ENCODE data around the gene APAF1.
"Not testable (repeated sequence)": the region's sequence is repeated elsewhere in the genome, so short reads cannot be mapped to it uniquely, and the experiment has no call there.

The APAF1 gene

DNA sequence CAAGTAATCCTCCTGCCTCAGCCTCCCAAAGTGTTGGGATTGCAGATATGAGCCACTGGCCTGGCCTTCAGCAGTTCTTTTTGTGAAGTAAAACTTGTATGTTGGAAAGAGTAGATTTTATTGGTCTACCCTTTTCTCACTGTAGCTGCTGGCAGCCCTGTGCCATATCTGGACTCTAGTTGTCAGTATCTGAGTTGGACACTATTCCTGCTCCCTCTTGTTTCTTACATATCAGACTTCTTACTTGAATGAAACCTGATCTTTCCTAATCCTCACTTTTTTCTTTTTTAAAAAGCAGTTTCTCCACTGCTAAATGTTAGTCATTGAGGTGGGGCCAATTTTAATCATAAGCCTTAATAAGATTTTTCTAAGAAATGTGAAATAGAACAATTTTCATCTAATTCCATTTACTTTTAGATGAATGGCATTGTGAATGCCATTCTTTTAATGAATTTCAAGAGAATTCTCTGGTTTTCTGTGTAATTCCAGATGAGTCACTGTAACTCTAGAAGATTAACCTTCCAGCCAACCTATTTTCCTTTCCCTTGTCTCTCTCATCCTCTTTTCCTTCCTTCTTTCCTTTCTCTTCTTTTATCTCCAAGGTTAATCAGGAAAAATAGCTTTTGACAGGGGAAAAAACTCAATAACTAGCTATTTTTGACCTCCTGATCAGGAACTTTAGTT is 88.7 kb downstream of the APAF1 start:
- no peak for DNase-seq

DNA sequence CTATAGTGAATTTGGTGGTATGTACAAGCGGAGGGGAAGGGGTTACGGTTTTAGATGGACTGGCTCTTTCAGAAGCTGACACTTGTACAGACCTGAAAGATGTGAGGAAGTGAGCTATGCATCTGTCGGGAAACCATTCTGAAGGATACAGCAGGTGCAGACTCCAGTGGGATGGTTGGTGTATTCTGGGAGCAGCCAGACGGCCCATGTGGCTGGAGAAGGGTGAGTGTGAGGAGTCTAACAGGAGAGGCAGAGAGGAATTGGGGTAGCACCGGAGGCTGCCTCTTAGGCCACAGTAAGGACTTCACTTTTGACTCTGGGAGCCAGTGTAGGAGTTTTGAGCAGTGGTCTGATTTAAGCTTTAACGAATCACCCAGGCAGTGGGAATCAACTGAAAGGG is 90.7 kb downstream of the APAF1 start:
- DNase-seq: no peak

DNA sequence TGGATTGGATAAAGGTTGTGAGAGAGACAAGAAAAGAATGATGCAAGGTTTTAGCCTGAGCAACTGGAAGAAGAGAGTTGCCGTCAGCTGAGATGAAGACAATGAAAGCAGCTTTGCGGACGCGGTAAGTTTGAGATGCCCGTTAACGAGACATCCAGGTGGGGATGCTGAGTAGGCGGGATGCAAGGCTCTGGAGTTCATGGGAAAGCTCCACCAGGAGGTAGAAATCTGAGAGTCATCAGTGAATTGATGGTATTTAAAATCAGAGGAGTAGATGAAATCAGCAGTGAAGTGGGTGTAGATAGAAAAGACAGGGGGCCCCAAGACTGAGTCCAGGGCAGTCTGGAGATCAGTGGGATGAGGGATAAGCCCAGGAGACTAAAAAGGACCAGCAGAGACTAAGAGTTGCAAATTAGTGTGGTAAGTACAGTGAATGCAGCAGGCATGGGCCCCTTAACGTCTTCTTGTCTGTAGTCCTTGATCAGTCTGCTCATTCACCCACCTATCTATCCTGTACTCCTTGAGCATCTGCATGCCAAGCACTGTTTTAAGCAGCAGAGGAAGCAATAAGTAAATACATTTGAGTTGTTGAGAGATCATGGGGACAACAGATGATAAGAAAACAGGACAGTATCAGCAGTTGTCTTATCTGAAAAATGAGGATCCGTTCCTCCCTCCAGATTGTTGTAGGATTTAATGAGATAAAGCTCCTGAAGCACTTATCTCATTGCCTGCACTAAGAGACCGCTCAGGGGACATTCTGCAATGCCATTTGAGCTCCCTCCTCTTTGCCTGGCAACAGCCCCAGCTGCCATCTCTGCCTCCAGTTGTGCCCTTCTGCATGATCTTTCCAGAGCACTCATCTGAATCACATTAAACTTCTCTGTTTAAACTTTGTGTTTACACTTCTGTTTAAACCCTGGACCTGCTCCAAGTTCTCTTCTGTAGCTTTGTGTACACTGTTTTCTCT is 91.5 kb downstream of the APAF1 start:
- no peak for DNase-seq

DNA sequence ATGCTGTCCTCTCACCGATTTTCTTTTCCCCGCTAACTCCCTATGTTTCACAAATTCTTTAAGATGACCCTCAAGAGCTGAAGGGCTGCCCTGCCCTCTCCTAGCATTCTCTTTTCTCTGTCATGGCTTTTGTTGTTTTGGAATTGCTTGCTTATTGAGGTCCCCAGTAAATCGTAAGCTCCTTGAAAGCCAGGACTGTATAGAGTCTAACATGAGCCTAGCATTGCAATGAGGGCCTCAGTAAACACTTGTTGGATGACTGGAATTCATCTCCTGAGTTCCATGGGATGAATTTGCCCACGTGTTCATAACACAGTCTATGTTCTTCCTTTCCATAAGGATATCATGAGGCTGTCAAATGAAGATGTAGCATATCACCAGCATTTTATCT is 92.2 kb downstream of the APAF1 start:
- no peak for DNase-seq

DNA sequence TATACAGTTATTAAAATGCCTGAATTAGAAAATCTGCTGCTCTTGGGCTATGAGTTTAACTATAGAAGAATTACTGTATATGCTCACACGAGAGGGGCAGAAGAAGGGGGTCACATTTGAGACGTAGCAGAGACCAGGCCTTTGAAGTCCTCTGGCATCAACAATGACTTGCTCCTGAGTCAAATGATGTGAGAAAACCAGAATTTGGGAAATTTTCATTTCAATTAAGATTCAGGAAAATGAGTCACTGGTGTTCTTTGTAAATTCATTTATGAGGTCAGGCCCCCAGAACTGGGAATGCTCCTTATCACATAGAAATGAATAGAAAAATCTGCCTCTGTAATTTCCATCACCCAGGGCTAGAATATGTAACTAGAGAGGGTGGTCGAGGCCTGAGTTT is 92.9 kb downstream of the APAF1 start:
- DNase-seq: no peak

DNA sequence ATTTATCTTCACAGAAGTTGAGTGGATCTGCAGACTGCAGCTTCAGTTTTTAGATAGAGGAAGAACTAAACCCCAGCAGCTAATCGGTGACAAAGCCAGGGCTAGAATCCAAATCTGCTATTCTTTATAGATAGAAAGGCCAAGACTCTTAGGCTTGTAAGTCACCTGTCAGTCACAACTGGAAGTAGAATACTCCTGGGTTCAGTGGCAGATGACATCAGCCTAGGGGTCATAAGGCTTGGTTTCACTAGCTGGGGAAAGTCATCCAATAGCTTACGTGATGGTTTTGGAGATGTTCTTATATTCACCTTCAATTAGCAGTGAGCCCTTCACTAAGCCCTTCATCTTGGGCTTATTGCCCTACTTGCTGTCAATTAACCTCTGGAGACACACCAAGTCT is 93.4 kb downstream of the APAF1 start:
- DNase-seq: no peak

DNA sequence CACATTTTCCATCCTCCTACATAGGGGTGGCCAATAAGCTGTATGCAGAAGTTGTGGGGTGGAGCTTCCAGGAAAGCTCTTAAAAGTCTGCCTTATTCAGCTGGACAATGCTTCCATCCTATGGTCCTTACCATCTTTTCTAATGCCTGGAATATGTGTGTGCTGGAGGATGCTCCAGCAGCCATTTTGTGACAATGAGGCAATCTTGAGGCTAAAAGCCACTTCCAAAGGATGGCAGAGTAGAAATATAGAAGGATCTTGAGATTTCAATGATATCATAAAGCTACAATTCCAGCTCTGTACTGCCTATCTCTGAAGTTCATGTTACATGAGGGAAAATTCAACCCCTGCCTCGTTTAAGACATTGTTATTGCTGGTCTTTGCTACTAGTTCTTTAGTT is 95.7 kb downstream of the APAF1 start:
- DNase-seq: no peak

DNA sequence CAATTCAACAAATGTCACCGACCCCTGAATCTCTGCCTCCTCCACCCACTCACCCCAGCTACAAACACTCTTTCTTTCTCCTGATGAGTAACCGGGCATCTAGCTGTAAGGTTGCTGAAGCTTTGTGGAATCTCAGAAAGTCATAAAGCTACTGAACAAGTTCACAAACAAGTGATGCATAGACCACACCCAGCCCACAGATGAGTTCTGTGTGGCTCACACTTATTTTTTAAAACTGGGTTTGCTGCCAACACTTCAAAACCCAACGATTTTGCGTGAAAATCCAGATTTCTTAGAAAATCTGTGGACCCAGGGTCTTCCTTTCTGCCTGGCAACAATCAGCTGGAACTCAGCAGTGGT is 96.1 kb downstream of the APAF1 start:
- DNase-seq: no peak

DNA sequence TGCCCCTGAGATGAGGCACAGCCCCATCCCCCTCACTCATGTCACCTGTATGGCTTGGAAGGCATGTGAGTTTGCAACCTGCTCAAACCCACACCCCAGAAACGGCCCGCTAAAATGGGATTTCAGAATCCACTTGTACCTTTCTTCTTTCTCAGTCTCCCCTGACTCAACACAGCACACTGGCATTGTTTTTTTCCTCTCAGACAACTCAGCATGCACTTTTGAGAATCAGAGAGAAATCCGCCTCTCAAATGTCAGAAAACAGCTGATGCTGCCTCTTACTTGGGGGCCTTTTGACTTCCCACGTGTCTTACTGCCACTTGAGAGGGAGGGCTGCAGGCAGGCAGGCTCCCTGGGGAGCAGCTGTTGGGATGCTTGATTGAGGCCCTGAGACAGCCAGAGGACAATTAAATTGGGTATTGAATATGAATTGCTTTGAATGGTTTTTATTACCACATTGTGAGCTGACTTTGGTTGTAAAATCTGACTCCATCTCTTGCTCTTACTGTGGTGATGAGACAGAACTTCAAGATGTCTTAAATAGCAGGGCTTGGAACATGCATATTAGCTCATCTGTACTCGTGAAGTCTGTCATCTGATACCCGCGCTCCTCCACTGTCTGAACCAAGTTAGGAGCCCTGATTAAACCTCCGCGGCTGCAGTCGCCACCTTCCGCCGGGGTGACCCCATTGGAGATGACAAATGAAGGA is 96.6 kb downstream of the APAF1 start:
- DNase-seq: no peak

DNA sequence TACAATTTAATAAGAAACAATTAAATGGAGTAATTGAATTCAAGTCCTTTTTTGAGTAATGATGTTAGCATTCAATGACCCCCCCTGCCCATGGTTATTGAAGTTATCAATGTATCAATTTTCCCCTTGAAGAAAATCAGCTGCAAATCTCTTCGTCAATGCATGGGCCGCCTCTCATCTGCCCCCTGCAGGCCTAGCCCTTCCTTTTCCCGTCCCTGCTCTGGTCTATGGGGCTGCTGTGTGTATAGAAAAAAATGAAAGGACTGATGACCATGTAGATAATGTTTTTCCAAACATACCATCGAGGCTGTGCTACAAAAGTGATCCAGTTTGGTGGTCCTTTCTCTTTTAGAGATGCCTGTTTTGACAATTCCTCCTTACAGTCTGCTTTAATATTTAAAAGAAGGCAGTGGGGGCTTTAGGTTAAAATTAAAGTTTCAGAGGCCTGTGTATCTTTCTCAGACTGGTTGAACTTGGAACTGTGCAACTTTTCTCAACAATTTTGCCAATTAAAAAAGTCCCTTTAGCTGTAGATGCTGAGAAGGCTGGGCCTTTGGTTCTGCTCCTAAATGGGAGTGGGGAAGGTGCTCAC is 98.4 kb downstream of the APAF1 start:
- DNase-seq: no peak

DNA sequence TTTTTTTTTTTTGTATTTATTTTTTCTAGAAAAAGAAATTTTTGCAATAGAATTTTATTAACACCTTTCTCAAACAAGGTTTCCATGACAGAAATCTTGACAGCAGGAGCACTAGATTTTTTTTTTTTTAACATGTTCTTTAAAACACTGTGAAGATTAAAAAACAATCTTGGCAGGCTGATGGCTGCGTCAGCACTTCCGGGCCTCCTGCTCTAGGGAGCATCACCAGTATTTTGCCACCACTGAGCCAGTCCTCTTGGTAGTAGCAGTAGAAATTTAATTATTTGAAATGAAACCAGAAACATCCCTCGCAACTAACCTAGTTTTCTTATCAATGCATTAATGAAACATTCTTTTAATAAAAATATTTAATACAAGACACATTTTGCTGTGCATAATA is 99.6 kb downstream of the APAF1 start:
- no peak for DNase-seq

DNA sequence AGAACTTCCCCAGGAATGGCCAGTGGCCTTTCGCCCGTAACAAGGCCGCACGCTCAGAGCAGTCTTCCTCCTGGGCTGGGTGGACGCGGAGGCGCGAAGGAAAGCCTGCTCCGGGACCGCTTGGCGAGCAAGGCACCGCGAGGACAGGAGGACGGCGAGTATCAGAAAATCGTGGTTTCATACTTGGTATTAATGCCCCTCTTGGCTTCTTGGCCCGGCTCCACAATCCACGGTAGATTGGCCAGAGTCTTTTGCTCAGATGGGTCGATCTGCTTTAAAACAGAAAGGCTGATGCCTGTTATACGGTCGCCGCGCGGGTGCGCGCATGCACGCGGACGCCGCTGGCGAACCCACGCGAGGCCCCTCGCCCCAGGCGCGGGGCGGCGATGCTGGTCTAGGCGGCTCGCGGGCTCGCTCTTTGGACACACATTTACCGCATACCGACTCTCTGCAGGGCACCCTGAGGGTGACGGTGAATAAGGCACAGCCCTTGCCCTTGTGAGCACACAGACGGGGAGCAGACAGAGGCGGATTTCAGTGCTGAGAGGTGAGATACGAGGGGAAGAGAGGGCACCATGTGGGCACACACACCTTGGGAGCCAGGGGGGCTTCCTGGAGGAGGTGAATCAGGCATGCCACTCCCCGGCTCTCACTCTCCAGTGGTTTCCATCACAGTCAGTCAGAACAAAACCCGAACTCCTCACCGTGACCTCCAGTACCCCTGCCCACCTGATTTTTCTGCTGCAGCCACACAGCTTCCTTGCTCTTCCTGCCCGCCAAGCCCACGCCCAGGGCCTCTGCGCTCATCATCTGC is 100.7 kb downstream of the APAF1 start:
- no peak for DNase-seq

DNA sequence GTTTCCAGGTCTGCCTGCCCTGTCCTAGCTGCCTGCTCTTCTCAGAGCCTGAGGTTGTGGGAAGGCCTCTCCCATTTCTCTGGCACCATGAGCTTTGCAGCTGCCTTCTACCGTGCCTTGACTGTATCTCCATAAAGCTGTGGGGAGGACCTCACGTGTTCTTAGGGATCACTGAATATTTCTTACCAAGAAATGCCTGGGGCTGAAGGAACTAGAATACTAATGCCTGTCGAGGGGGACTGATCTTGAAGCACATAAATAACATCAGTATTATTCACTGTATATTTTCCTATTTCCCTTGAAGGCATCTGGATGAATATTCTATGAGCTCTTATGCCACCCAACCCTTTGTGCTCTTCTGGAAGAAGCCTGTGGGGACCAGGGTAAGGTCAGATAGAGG is 103.4 kb downstream of the APAF1 start:
- no peak for DNase-seq

DNA sequence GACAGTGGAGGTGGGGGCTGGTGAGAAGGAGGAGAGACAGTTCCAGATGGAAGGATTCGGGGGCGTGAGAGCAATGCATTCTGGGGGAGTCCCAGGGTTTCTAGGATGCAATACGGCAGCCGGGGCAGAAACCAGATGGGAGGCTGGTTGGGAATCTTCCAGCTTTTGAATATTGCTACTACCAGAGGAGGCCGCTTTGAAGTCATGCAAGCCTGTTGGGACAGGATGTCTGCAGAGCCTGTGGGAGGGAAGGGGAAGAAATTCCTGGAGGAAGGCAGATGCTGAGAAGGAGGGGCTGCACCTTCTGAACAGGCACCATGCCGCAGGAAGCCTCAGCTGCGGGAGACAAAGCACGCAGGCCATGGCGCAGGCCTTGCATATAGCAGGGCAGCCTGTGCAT is 105.4 kb downstream of the APAF1 start:
- no peak for DNase-seq

DNA sequence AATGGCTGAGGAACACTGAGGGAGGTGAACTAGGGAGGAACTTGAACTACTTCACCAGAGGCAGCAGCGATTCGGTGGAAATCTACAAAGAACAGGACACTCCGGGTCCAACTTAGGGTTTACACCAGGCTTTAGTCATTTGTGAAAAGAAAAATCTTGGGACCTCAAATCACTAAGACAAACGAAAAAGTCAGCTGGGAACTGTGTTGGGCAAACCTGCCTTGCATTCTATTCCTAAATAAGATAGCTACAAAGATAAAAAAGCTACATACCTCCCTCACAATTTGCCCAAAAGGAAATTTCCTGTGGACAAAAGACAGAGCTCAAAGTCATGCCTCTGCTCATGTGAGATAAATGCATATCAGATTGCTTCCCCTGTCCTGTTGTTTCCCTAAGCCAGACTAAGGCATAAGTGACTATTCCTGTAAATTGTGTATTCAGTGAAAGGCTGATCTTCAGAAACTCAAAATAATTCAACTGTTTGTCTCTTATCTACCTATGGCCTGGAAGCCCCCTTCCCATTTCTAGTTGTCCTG is 106.6 kb downstream of the APAF1 start:
- DNase-seq: no peak

DNA sequence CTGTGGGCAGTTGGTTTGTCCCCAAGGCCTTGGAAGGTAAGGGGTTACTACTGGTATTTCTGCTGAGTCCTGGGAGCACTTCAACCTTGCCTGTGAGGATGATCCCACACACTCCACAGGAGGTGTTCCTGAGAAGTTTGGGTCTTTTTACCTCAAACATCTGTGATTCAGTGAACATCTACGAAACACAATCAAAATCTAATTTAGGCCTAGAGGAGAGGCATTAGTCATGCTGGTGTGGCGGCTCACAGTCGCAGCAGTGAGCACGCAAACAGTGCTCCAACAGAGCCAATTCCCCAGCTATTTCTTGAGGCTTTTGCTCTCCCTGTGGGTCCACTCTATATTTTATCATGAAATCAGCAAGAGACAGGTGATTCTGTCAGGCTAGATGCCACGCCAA is 107.6 kb downstream of the APAF1 start:
- DNase-seq: peak; percentile 33

DNA sequence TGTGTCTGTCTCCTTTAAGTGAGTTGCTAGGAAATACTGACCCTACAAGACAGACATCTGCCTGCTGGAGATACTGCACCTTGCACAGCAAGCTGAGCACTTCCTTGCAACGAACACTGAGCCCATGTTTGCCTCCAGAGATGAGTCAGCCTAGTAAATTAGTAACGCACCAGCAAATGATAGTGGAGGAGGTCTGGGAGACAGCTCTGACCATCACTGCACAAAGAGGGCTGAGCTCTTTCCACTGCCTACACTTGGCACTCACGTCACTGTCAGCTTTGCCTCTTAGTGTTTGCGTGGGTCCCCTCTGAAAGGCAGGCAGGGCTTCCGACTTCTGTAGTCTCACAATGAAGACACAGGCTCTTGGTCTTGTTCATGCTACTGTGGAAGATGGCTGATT is 109.0 kb downstream of the APAF1 start:
- peak; percentile 55 for DNase-seq

DNA sequence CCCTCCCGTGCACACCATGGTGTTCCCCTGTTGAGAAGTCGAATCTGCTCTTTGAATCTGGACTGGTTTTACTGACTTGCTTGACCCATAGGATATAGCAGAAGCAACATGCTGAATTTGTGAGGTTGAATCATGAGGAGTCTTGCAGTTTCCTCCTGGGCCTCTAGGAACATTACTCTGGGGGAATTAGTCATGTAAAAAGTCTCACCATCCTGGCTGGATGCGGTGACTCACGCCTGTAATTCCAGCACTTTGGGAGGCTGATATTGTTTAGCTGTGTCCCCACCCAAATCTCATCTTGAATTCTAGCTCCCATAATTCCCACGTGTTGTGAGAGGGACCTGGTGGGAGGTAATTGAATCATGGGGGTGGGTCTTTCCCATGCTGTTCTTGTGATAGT is 110.8 kb downstream of the APAF1 start:
- DNase-seq: not testable (repeated sequence)

DNA sequence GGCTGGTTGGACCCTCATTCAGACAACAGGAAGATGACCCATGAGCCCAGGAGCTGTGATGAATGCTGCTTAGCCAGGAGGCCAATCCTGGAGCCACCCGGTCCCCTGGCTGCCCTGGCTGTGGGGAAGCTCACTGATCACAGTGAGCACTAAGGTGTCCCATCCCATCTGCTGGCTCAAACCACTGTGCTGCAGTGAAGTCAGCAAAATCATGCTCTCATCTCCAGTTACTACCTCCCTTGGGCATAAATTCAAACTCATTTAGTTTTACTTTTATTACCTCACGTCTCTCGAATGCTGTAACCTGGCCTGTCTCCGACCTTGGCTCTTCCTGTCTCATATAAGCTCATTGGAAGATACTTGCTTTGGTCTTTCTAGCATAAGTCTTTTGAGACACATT is 112.4 kb downstream of the APAF1 start:
- no peak for DNase-seq

DNA sequence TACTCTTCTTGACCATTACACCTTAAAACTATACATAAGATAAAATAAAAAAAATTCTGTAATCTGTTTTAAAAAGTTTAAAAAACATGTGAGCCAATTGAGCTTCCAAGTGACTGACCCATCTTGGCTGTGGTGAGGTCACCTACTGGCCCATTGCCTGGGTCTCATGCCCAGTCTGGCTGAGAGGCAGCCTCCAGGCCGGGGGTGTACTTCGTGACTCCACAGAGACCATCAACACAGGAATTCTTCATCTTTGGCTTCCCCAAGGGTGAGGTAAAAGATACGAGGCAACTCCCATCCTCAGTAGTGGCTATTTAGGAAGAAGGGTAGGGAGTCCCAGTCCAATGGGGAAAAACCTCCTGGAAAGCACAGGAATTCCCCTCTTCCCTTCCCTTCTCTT is 113.2 kb downstream of the APAF1 start:
- no peak for DNase-seq

DNA sequence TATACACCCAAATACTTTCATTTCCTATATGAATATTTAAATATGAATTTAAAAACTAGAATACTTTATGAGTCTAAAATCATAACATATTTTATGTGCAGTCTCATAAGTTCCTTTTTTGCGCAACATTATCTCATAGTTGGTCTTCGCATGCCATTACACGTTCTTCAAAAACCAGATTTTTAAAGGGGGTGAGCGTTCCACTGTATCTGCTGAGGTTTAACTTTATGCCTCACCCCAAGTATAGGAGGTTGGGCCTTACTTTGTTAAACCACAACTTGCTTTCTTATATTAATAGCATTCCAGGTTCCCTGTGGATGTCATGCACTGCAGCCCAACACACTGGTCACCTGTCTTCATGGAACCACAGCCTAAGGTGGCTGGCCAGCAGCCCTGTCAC is 118.6 kb downstream of the APAF1 start:
- DNase-seq: no peak

DNA sequence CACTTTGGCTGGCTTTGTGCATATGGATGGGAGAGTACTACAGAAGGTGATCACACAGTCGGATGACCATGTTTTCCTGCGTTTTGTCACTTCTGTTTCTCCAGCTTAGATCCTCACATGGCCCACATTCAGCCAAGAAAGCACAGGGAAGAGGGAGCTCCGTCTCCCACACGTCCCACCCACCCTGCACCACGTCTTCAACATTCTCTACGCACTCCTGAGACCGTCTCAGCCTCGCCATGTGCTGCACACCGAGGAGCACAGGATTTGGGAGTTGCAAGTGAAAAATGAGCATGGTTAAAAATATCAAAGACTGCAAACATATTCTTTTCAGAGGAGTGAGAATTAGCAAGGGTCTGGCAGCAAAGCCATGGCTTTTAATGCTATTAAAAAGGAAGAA is 122.2 kb downstream of the APAF1 start:
- no peak for DNase-seq

Data from amniotic stem cell (primary cell).